ENCODE results near the gene ATAD1.
"Not testable (repeated sequence)": the region's sequence is repeated elsewhere in the genome, so short reads cannot be mapped to it uniquely, and the experiment has no call there.

The ATAD1 gene

GRCh38 chr10:87753995-87754866 is 63.8 kb downstream of the ATAD1 start:
- no peak for DNase-seq (ENCODE audit: low spot score)

GRCh38 chr10:87752566-87752965 is 65.5 kb downstream of the ATAD1 start:
- DNase-seq (ENCODE audit: low spot score): no peak

GRCh38 chr10:87751274-87751673 is 66.8 kb downstream of the ATAD1 start:
- no peak for DNase-seq (ENCODE audit: low spot score)

- DNase-seq (ENCODE audit: low spot score): no peak
Observed at GRCh38 chr10:87750817-87751216, 67.2 kb downstream of the ATAD1 start.

GRCh38 chr10:87750001-87750671 is 67.9 kb downstream of the ATAD1 start:
- no peak for DNase-seq (ENCODE audit: low spot score)

GRCh38 chr10:87748244-87748643 is 69.8 kb downstream of the ATAD1 start:
- not testable (repeated sequence) for DNase-seq (ENCODE audit: low spot score)

GRCh38 chr10:87746911-87747310 is 71.1 kb downstream of the ATAD1 start:
- DNase-seq (ENCODE audit: low spot score): no peak

GRCh38 chr10:87744606-87745005 is 73.4 kb downstream of the ATAD1 start:
- no peak for DNase-seq (ENCODE audit: low spot score)

- DNase-seq (ENCODE audit: low spot score): not testable (repeated sequence)
Observed at GRCh38 chr10:87742992-87743610, 74.9 kb downstream of the ATAD1 start.

GRCh38 chr10:87740254-87740655 is 77.8 kb downstream of the ATAD1 start:
- DNase-seq (ENCODE audit: low spot score): no peak

GRCh38 chr10:87739703-87740102 is 78.3 kb downstream of the ATAD1 start:
- DNase-seq (ENCODE audit: low spot score): no peak

GRCh38 chr10:87738253-87738652 is 79.8 kb downstream of the ATAD1 start:
- DNase-seq (ENCODE audit: low spot score): not testable (repeated sequence)

GRCh38 chr10:87734987-87735827 is 82.8 kb downstream of the ATAD1 start:
- DNase-seq (ENCODE audit: low spot score): peak; percentile 9

- no peak for DNase-seq (ENCODE audit: low spot score)
Observed at GRCh38 chr10:87733081-87733480, 84.9 kb downstream of the ATAD1 start.

- DNase-seq (ENCODE audit: low spot score): no peak
Observed at GRCh38 chr10:87729940-87730339, 88.1 kb downstream of the ATAD1 start.

- DNase-seq (ENCODE audit: low spot score): no peak
Observed at GRCh38 chr10:87724789-87725188, 93.2 kb downstream of the ATAD1 start.

- no peak for DNase-seq (ENCODE audit: low spot score)
Observed at GRCh38 chr10:87723500-87723899, 94.5 kb downstream of the ATAD1 start.

GRCh38 chr10:87722716-87723115 is 95.3 kb downstream of the ATAD1 start:
- no peak for DNase-seq (ENCODE audit: low spot score)

- DNase-seq (ENCODE audit: low spot score): no peak
Observed at GRCh38 chr10:87721781-87722180, 96.2 kb downstream of the ATAD1 start.

- no peak for DNase-seq (ENCODE audit: low spot score)
Observed at GRCh38 chr10:87720665-87721064, 97.4 kb downstream of the ATAD1 start.

- DNase-seq (ENCODE audit: low spot score): no peak
Observed at GRCh38 chr10:87716348-87716670, 101.7 kb downstream of the ATAD1 start.
